OCI-LY1 (cell line): Measurements from ENCODE around the gene HMGCLL1.

Source experiments
- CTCF ChIP-seq: fragments of 200-600 bp; sonication (generic), shearing (Covaris generic); IDR thresholded peaks from 2 replicates; pipeline ENCODE4 v1.5.1; 2017; ENCODE audit warnings: mild to moderate bottlenecking, antibody characterized with exemption, low read length, moderate library complexity, mixed read lengths
- EZH2 ChIP-seq: fragments of 200-600 bp; sonication (generic), shearing (Covaris generic); IDR thresholded peaks from 2 replicates; pipeline ENCODE4 v1.8.0; 2017; ENCODE audit warnings: borderline replicate concordance, mixed run types, mild to moderate bottlenecking, antibody characterized with exemption, low read length, moderate library complexity, mixed read lengths

GRCh38 chr6:55474382-55474781 is 104.6 kb downstream of the HMGCLL1 start:
- no peak for TF ChIP-seq CTCF
- TF ChIP-seq EZH2 = no peak
